WERI-Rb-1 (cell line): ENCODE results near the gene RNPEP.

Source experiments
- DNase-seq: peaks from one replicate; pipeline ENCODE4 v3.0.0-alpha.2; 2020
- H3K27ac ChIP-seq: fragments of 250-450 bp; sonication (Bioruptor Pico); 2 replicates; pipeline ENCODE4 v1.5.1; 2020; ENCODE audit warnings: mild to moderate bottlenecking, moderate library complexity
- H3K27me3 ChIP-seq: fragments of 250-450 bp; sonication (Bioruptor Pico); 2 replicates; pipeline ENCODE4 v1.5.1; 2021; ENCODE audit warnings: mild to moderate bottlenecking, low read depth, moderate library complexity; ENCODE audit not compliant: insufficient read depth, severe bottlenecking
- H3K36me3 ChIP-seq: fragments of 250-450 bp; sonication (Bioruptor Pico); 2 replicates; pipeline ENCODE4 v1.5.1; 2020; ENCODE audit warnings: mild to moderate bottlenecking, moderate library complexity
- H3K4me3 ChIP-seq: 2 replicates; pipeline ENCODE4 v1.5.1; 2011; ENCODE audit warnings: low read depth, mild to moderate bottlenecking, control low read depth, low read length
- H3K9me3 ChIP-seq: fragments of 250-450 bp; sonication (Bioruptor Pico); 2 replicates; pipeline ENCODE4 v1.5.1; 2021; ENCODE audit warnings: mild to moderate bottlenecking, moderate library complexity; ENCODE audit not compliant: severe bottlenecking
- CTCF ChIP-seq: IDR thresholded peaks from 2 replicates; pipeline ENCODE4 v1.5.1; 2011; ENCODE audit warnings: low read depth, mild to moderate bottlenecking, control low read depth, inconsistent platforms, low read length

The RNPEP gene

GRCh38 chr1:202013603-202014002 is 31.2 kb downstream of the RNPEP start:
- DNase-seq = no peak
- Histone ChIP-seq H3K9me3 (no peaks in the 10 kb centered on the region), H3K4me3 (no peak overlapping the region), H3K36me3 (peaks cover 60% of the 10 kb centered on the region), H3K27ac (no peak overlapping the region), H3K27me3 (no peaks in the 10 kb centered on the region)
- TF ChIP-seq CTCF = no peak

- no peak overlapping the region for H3K4me3 ChIP-seq
Measured at GRCh38 chr1:202014060-202014459, 31.6 kb downstream of the RNPEP start.

GRCh38 chr1:202014915-202015661 is 32.6 kb downstream of the RNPEP start:
- no peaks in the 10 kb centered on the region for H3K27me3 ChIP-seq
- no peaks in the 10 kb centered on the region for H3K9me3 ChIP-seq
- no peak overlapping the region for H3K4me3 ChIP-seq
- no peak for TF ChIP-seq CTCF
- no peak for DNase-seq
- H3K27ac ChIP-seq = no peak overlapping the region
- peaks cover 55% of the 10 kb centered on the region for H3K36me3 ChIP-seq

More at GRCh38 chr1:202014060-202014459, 31.6 kb downstream of the RNPEP start:
- Histone ChIP-seq H3K27ac (no peak overlapping the region), H3K9me3 (no peaks in the 10 kb centered on the region), H3K36me3 (peaks cover 57% of the 10 kb centered on the region), H3K27me3 (no peaks in the 10 kb centered on the region)
- no peak for TF ChIP-seq CTCF
- DNase-seq = no peak

GRCh38 chr1:202015662-202015937 is 33.2 kb downstream of the RNPEP start:
- DNase-seq = no peak

GRCh38 chr1:202016022-202016810 is 33.8 kb downstream of the RNPEP start:
- Histone ChIP-seq H3K27me3 (no peaks in the 10 kb centered on the region), H3K27ac (no peak overlapping the region)

More at GRCh38 chr1:202015662-202015937, 33.2 kb downstream of the RNPEP start:
- H3K27me3 ChIP-seq = no peaks in the 10 kb centered on the region
- H3K4me3 ChIP-seq = no peak overlapping the region
- H3K27ac ChIP-seq = no peak overlapping the region
- no peak for TF ChIP-seq CTCF
- H3K36me3 ChIP-seq = peaks cover 55% of the 10 kb centered on the region
- no peaks in the 10 kb centered on the region for H3K9me3 ChIP-seq

More at GRCh38 chr1:202016022-202016810, 33.8 kb downstream of the RNPEP start:
- peaks cover 55% of the 10 kb centered on the region for H3K36me3 ChIP-seq
- no peak for TF ChIP-seq CTCF
- DNase-seq = no peak
- no peak overlapping the region for H3K4me3 ChIP-seq
- no peaks in the 10 kb centered on the region for H3K9me3 ChIP-seq
